ENCODE results near the gene CPN1. TPM values are rescaled to one million over a fixed set of nuclear protein-coding genes. Genes with fewer than 3 reads are reported as not detected.

Gene CPN1
- total and polyA plus RNA-seq, 10 of the 15 experiments (the other 5 are each of a cell fraction or from before 2014, with no cell fraction given): 0.03 to 0.10 TPM; not detected in 8

DNA sequence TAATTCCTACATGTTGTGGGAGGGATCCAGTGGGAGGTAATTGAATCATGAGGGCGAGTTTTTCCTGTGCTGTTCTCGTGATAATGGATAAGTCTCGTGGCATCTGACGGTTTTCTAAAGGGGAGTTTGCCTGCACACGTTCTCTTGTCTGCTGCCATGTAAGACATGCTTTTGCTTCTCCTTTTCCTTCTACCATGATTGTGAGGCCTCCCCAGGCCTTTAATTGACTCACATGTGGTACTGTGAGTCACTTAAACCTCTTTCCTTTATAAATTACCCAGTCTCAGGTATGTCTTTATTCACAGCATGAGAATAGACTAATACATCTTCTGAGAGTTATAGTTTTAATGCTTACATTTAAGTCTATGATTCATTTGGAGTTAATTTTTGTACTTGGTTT is 22.6 kb upstream of the CPN1 start:
- Histone ChIP-seq H3K9ac (ENCODE audit: control insufficient read depth, insufficient read depth, low read length) (no peak overlapping the region), H3K79me2 (ENCODE audit: control insufficient read depth, insufficient read depth, low read length) (no peaks in the 10 kb centered on the region), H4K20me1 (ENCODE audit: control insufficient read depth, insufficient read depth) (no peaks in the 10 kb centered on the region), H3K4me1 (ENCODE audit: control insufficient read depth, insufficient read depth, low read length) (no peaks in the 10 kb centered on the region), H2AFZ (ENCODE audit: control insufficient read depth, low read depth, low read length) (no peak overlapping the region), H3K9me3 (replicated peaks; ENCODE audit: control insufficient read depth, insufficient read depth, low read length) (no peaks in the 10 kb centered on the region; the same call in 2 of the 3 replicates), H3K27me3 (replicated peaks in 1 of 2; ENCODE audit: control insufficient read depth in 2 of 2, insufficient read depth in 2 of 2, low read length in 1 of 2) (peaks cover 0 to 2% of the 10 kb centered on the region in 2 experiments; a peak in 2 of 4 replicates), H3K4me3 (no peak overlapping the region), H3K27ac (ENCODE audit: control insufficient read depth, insufficient read depth) (no peak overlapping the region), H3K36me3 (ENCODE audit: control insufficient read depth in 2 of 2, insufficient read depth in 2 of 2, low read length in 1 of 2) (no peaks in the 10 kb centered on the region), H3K4me2 (ENCODE audit: control insufficient read depth, insufficient read depth) (no peak overlapping the region)
- ATAC-seq: no peak
- ChIA-PET POLR2A (no interaction called here), RAD21 (ENCODE audit: unreplicated experiment) (no interaction called here), CTCF (no interaction called here), SMC1A (ENCODE audit: uncharacterized antibody, unreplicated experiment) (no interaction called here)
- intact Hi-C loops (cut with micrococcal nuclease; ENCODE audit: unreplicated experiment) (no loop called here), in situ Hi-C loops (cut with MboI) (no loop called here)
- TF ChIP-seq FOXK2 (IDR thresholded peaks at IDR 0.05): no peak
- TF ChIP-seq STAT1 (conservative IDR thresholded peaks at IDR 0.05): no peak
- TF ChIP-seq ZBED1 (IDR thresholded peaks at IDR 0.05; ENCODE audit: borderline replicate concordance): no peak
- 41% methylated on average over 5 of the region's 5 CpGs for WGBS (ENCODE audit: insufficient coverage, insufficient replicate concordance, low lambda C conversion rate, missing lambda C conversion rate)
- no TSS peak for BruUV-seq (replicated peaks)
- DNase-seq (ENCODE audit: low read depth, low spot score): no peak
- FAIRE-seq: no peak

- POLR2A ChIA-PET: no interaction called here
- CTCF ChIA-PET: no interaction called here
Measured at GRCh38 chr10:100103581-100103980, 21.9 kb upstream of the CPN1 start.

More at GRCh38 chr10:100103581-100103980, 21.9 kb upstream of the CPN1 start:
- Histone ChIP-seq H3K9me3 (replicated peaks; ENCODE audit: control insufficient read depth, insufficient read depth, low read length) (no peaks in the 10 kb centered on the region; the same call in 2 of the 3 replicates), H3K79me2 (ENCODE audit: control insufficient read depth, insufficient read depth, low read length) (no peaks in the 10 kb centered on the region), H3K27ac (ENCODE audit: control insufficient read depth, insufficient read depth) (no peak overlapping the region), H4K20me1 (ENCODE audit: control insufficient read depth, insufficient read depth) (no peaks in the 10 kb centered on the region), H3K27me3 (replicated peaks in 1 of 2; ENCODE audit: control insufficient read depth in 2 of 2, insufficient read depth in 2 of 2, low read length in 1 of 2) (peaks cover 0 to 2% of the 10 kb centered on the region in 2 experiments; a peak in 2 of 4 replicates), H2AFZ (ENCODE audit: control insufficient read depth, low read depth, low read length) (no peak overlapping the region), H3K36me3 (ENCODE audit: control insufficient read depth in 2 of 2, insufficient read depth in 2 of 2, low read length in 1 of 2) (no peaks in the 10 kb centered on the region), H3K4me1 (ENCODE audit: control insufficient read depth, insufficient read depth, low read length) (no peaks in the 10 kb centered on the region), H3K4me2 (ENCODE audit: control insufficient read depth, insufficient read depth) (no peak overlapping the region), H3K9ac (ENCODE audit: control insufficient read depth, insufficient read depth, low read length) (no peak overlapping the region), H3K4me3 (no peak overlapping the region)
- intact Hi-C loops (cut with micrococcal nuclease; ENCODE audit: unreplicated experiment): no loop called here
- ChIA-PET SMC1A (ENCODE audit: uncharacterized antibody, unreplicated experiment) (no interaction called here), RAD21 (ENCODE audit: unreplicated experiment) (no interaction called here)
- in situ Hi-C loops (cut with MboI): no loop called here
- DNase-seq (ENCODE audit: low read depth, low spot score): no peak
- ATAC-seq: no peak
- TF ChIP-seq, protein P1, sequence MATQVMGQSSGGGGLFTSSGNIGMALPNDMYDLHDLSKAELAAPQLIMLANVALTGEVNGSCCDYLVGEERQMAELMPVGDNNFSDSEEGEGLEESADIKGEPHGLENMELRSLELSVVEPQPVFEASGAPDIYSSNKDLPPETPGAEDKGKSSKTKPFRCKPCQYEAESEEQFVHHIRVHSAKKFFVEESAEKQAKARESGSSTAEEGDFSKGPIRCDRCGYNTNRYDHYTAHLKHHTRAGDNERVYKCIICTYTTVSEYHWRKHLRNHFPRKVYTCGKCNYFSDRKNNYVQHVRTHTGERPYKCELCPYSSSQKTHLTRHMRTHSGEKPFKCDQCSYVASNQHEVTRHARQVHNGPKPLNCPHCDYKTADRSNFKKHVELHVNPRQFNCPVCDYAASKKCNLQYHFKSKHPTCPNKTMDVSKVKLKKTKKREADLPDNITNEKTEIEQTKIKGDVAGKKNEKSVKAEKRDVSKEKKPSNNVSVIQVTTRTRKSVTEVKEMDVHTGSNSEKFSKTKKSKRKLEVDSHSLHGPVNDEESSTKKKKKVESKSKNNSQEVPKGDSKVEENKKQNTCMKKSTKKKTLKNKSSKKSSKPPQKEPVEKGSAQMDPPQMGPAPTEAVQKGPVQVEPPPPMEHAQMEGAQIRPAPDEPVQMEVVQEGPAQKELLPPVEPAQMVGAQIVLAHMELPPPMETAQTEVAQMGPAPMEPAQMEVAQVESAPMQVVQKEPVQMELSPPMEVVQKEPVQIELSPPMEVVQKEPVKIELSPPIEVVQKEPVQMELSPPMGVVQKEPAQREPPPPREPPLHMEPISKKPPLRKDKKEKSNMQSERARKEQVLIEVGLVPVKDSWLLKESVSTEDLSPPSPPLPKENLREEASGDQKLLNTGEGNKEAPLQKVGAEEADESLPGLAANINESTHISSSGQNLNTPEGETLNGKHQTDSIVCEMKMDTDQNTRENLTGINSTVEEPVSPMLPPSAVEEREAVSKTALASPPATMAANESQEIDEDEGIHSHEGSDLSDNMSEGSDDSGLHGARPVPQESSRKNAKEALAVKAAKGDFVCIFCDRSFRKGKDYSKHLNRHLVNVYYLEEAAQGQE (IDR thresholded peaks at IDR 0.05; ENCODE audit: low read depth, low read length): no peak
- TF ChIP-seq ATF3 (IDR thresholded peaks at IDR 0.05; ENCODE audit: borderline replicate concordance, extremely low read depth, low read depth, low read length) (no peak), SIN3A (IDR thresholded peaks at IDR 0.05; ENCODE audit: low read depth, low read length) (no peak), NR2C1 (IDR thresholded peaks at IDR 0.05) (no peak), KDM1A (IDR thresholded peaks at IDR 0.05; ENCODE audit: borderline replicate concordance) (no peak), ZNF384 (IDR thresholded peaks at IDR 0.05; ENCODE audit: borderline replicate concordance, low read depth, low read length) (no peak)
- 62% methylated on average over 5 of the region's 5 CpGs for WGBS (ENCODE audit: insufficient coverage, insufficient replicate concordance, low lambda C conversion rate, missing lambda C conversion rate)
- FAIRE-seq: no peak
- BruUV-seq (replicated peaks): no TSS peak

Data from GM12878 (cell line).